GM12864 (cell line): ENCODE data around the gene GPR180.

Experiments
- DNase-seq: peaks from one replicate; pipeline ENCODE4 v3.0.0-alpha.2; 2011; ENCODE audit warnings: low read depth
- H3K4me3 ChIP-seq: 2 replicates; pipeline ENCODE4 v1.5.1; 2011; ENCODE audit warnings: mild to moderate bottlenecking, low read depth, low read length, control low read depth
- TF ChIP-seq, protein P1 (sequence below): IDR thresholded peaks from 2 replicates; pipeline ENCODE4 v1.5.1; 2011; ENCODE audit warnings: low read depth, mild to moderate bottlenecking, moderate library complexity, low read length, control low read depth, inconsistent platforms; ENCODE audit errors: missing control alignments

The GPR180 gene

DNA sequence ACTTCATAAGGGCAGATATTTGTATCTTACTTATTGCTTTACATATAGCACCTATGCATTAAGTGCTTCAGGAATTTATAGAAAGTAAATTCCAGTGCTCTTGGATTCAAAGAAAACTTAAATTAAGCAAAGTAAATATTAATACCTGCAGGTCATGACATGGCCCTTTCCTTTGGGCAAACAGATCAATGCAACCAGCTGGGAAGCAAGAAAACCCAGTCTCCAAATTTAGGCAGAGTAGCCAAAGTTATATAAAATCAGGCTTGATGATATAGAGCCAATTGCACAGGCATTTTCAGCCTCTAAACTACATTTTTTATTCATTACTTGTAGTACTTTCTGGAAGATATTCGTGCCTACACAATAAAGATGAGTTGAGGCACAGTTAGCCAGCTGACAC, 22.6 kb upstream of the GPR180 start:
- DNase-seq: no peak
- H3K4me3 ChIP-seq: no peak overlapping the region
- TF ChIP-seq, protein P1, sequence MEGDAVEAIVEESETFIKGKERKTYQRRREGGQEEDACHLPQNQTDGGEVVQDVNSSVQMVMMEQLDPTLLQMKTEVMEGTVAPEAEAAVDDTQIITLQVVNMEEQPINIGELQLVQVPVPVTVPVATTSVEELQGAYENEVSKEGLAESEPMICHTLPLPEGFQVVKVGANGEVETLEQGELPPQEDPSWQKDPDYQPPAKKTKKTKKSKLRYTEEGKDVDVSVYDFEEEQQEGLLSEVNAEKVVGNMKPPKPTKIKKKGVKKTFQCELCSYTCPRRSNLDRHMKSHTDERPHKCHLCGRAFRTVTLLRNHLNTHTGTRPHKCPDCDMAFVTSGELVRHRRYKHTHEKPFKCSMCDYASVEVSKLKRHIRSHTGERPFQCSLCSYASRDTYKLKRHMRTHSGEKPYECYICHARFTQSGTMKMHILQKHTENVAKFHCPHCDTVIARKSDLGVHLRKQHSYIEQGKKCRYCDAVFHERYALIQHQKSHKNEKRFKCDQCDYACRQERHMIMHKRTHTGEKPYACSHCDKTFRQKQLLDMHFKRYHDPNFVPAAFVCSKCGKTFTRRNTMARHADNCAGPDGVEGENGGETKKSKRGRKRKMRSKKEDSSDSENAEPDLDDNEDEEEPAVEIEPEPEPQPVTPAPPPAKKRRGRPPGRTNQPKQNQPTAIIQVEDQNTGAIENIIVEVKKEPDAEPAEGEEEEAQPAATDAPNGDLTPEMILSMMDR: no peak

DNA sequence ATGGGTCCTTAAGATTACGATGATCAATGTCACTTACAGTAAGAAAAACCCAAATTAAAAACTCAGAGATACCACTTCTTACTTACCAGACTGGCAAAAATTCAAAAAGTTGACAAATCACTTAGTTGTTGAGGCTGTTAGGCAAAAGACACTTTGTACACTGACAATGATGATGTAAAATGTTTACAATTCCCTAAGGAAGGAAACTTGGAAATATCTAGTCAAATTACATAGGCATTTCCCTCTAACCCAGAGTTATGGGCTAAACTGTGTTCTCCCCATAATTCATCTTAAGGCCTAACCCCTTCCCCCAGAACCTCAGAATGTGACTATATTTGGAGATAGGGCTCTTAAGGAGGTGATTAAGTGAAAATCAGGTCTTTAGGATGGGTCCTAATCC, 17.7 kb upstream of the GPR180 start:
- TF ChIP-seq, protein P1: no peak
- H3K4me3 ChIP-seq: no peak overlapping the region
- no peak for DNase-seq

DNA sequence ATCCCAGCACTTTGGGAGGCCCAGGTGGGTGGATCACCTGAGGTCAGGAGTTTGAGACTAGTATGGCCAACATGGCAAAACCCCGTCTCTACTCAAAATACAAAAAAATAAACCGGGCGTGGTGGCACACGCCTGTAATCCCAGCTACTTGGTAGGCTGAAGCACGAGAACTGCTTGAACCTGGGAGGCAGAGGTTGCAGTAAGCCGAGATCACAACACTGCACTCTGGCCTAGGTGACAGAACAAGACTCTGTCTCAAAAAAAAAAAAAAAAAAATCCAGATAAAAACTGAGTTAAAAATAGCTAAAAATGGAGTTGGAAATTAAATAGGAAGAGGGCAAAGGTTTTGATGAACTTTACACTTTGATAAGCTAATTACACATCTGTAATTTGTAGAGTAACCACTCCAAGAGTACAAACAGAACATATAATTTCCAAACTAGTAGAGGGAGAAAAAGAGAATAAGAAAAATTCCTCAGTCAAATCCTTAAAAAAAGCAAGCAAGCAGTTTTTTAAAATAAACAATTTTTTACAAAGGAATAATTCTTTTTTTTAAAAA, 16.0 kb upstream of the GPR180 start:
- H3K4me3 ChIP-seq: no peak overlapping the region
- TF ChIP-seq, protein P1: no peak
- DNase-seq: no peak

DNA sequence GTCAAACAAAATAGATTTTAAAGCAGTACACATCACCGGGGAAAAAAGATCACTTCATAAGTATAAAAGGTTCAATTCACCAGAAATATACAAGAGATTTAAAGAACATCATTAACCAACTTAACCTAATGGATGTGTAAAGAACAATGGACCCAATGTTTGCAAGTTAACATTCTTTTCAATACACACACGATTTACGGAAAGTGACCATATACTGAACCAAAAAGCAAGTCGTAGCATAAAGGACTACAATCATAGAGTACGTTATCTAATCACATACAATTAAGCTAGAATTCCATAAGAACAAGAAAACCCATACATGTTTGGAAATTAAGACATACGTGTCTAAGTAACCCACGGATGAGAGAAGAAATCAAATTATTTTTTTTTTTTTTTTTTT, 15.3 kb upstream of the GPR180 start:
- TF ChIP-seq, protein P1: no peak
- DNase-seq: no peak
- H3K4me3 ChIP-seq: no peak overlapping the region

DNA sequence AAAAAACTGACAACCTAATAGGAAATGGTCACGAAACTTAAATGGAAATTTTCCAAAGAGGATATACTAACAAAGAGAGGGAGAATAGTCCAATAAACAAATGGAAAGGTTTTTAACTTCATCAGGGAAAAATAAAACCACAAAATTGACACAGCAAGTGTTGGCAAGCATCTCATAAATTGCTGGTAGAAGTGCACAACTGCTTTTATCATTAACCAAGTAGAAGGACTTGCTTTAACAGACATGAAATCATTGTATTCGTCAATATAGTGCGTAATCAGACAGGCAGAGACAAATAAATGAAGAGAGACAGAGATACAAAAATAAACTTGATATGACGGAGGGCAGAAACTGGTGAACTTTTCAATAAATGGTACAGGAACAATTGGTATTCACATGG, 13.1 kb upstream of the GPR180 start:
- no peak for DNase-seq
- H3K4me3 ChIP-seq: no peak overlapping the region
- TF ChIP-seq, protein P1: no peak

DNA sequence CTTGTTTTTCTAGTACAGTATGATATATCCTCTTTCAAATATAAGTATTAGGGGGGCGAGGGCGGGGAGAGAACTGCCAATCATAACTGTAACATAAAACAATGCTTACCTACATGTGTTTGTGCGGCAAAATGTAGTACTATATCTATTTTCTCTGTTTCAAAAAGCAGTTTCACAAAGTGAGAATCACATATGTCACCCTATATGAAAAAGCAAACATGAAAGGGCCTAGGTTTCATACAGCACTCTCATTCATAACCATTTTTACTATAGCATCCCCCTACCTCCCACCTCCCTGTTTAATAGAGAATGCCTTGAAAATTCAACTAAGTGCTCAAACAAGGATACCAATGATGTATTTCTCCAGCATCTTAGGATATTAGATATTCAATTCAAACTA, 10.9 kb upstream of the GPR180 start:
- DNase-seq: no peak
- TF ChIP-seq, protein P1: no peak
- H3K4me3 ChIP-seq: no peak overlapping the region
